Sigmoid colon (tissue), 4 donors: ENCODE data around the gene KMT2C.

Experiments used
- CTCF ChIP-seq, 4 experiments: fragments of 450-650 bp in 3 of 4; fragments of 200-600 bp in 1 of 4; IDR thresholded peaks; one replicate each; pipeline ENCODE4 v1.5.1; 2016 to 2019; ENCODE audit warnings: antibody characterized with exemption in 4 of 4, mild to moderate bottlenecking in 3 of 4, moderate library complexity in 2 of 4
- POLR2AphosphoS5 ChIP-seq, 4 donors: sonication (generic); formaldehyde crosslinking; IDR thresholded peaks; one replicate each; pipeline ENCODE4 v1.6.1; 2017; ENCODE audit warnings: antibody characterized with exemption in 4 of 4

- TF ChIP-seq POLR2AphosphoS5 (IDR thresholded peaks at IDR 0.05) (no peak), CTCF (IDR thresholded peaks at IDR 0.05) (no peak)
These were observed 338.5 kb downstream of the KMT2C start for GRCh38 chr7:152097330-152097729.
